Tibial artery (tissue), 4 donors: Measurements from ENCODE around the gene WWTR1.

Experiments
- DNase-seq, 2 donors: peaks; one replicate each; pipeline ENCODE4 v3.0.0-alpha.2; 2019
- H3K27ac ChIP-seq, 2 donors: fragments of 200-600 bp; sonication (generic) in 1 of 2; 1 replicate in 1 of 2; 2 replicates in 1 of 2; pipeline ENCODE4 v1.5.1; 2018 to 2019; ENCODE audit warnings: mild to moderate bottlenecking in 1 of 2
- H3K27me3 ChIP-seq, 2 donors: fragments of 200-600 bp; sonication (generic) in 1 of 2; one replicate each; pipeline versions ENCODE4 v1.5.1 to v1.6.0; 2016 to 2019
- H3K36me3 ChIP-seq, 3 donors: fragments of 200-600 bp; sonication (generic) in 2 of 3; one replicate each; pipeline ENCODE4 v1.5.1; 2016 to 2019; ENCODE audit warnings: mild to moderate bottlenecking in 2 of 3
- H3K4me1 ChIP-seq, 4 donors: fragments of 200-600 bp; sonication (generic) in 2 of 4; 1 replicate in 3 of 4; 2 replicates in 1 of 4; pipeline ENCODE4 v1.5.1; 2016 to 2019
- H3K4me3 ChIP-seq, 2 donors: fragments of 200-600 bp; sonication (generic) in 1 of 2; 1 replicate in 1 of 2; 2 replicates in 1 of 2; pipeline ENCODE4 v1.5.1; 2018 to 2019; ENCODE audit warnings: mild to moderate bottlenecking in 2 of 2
- H3K9me3 ChIP-seq, 3 donors: fragments of 200-600 bp; sonication (generic) in 1 of 3; one replicate each; pipeline ENCODE4 v1.5.1; 2016 to 2019
- CTCF ChIP-seq, 2 experiments: fragments of 200-600 bp in 1 of 2; fragments of 450-650 bp in 1 of 2; IDR thresholded peaks; one replicate each; pipeline ENCODE4 v1.5.1; 2017 to 2019; ENCODE audit warnings: antibody characterized with exemption in 2 of 2, mild to moderate bottlenecking in 1 of 2, moderate library complexity in 1 of 2
- intact Hi-C: fragments of 100-400 bp; cut with DNase I; formaldehyde crosslinking; loops from one replicate; pipeline ENCODE4 v1.15.0; 2023; ENCODE audit warnings: low total_unique reads

The WWTR1 gene

GRCh38 chr3:149585401-149585726 is 72.5 kb downstream of the WWTR1 start:
- intact Hi-C loops, result no loop called here
- no peak for TF ChIP-seq CTCF (IDR thresholded peaks at IDR 0.05)
- DNase-seq, result no peak
- no peaks in the 10 kb centered on the region for H3K27me3 ChIP-seq
- peaks cover 0 to 71% (median 53%) of the 10 kb centered on the region in 4 donors for H3K4me1 ChIP-seq
- H3K4me3 ChIP-seq, result no peak overlapping the region
- no peaks in the 10 kb centered on the region for H3K36me3 ChIP-seq
- no peaks in the 10 kb centered on the region for H3K9me3 ChIP-seq
- no peak overlapping the region for H3K27ac ChIP-seq

- H3K27ac ChIP-seq, result peak overlapping the region; percentile 41 to 46
- peaks cover 0 to 78% (median 60%) of the 10 kb centered on the region in 4 donors for H3K4me1 ChIP-seq
- intact Hi-C loops, result loop anchor here (5.0 kb wide), 1 partner anchor 73 kb away; the partner anchor contains the start of gene WWTR1
These were observed 73.7 kb downstream of the WWTR1 start for GRCh38 chr3:149583921-149584635.

GRCh38 chr3:149582395-149582794 is 75.4 kb downstream of the WWTR1 start:
- TF ChIP-seq CTCF (IDR thresholded peaks at IDR 0.05), result no peak
- Histone ChIP-seq H3K27ac (peak overlapping the region; percentile 20 to 53), H3K27me3 (no peaks in the 10 kb centered on the region), H3K9me3 (no peaks in the 10 kb centered on the region), H3K4me1 (peaks cover 0 to 88% (median 69%) of the 10 kb centered on the region in 4 donors), H3K36me3 (no peaks in the 10 kb centered on the region), H3K4me3 (no peak overlapping the region)
- intact Hi-C loops, result loop anchor here (5.0 kb wide), 1 partner anchor 75 kb away; the partner anchor contains the start of gene WWTR1
- no peak for DNase-seq

More at GRCh38 chr3:149583921-149584635, 73.7 kb downstream of the WWTR1 start:
- no peak for TF ChIP-seq CTCF (IDR thresholded peaks at IDR 0.05)
- no peak overlapping the region for H3K4me3 ChIP-seq
- no peaks in the 10 kb centered on the region for H3K9me3 ChIP-seq
- H3K36me3 ChIP-seq, result no peaks in the 10 kb centered on the region
- no peak for DNase-seq
- no peaks in the 10 kb centered on the region for H3K27me3 ChIP-seq

GRCh38 chr3:149581681-149582370 is 76.0 kb downstream of the WWTR1 start:
- peak; percentile 51 to 82 for DNase-seq
- H3K36me3 ChIP-seq, result no peaks in the 10 kb centered on the region
- no peak for TF ChIP-seq CTCF (IDR thresholded peaks at IDR 0.05)
- no peaks in the 10 kb centered on the region for H3K27me3 ChIP-seq
- peaks cover 0 to 88% (median 72%) of the 10 kb centered on the region in 4 donors for H3K4me1 ChIP-seq
- no peaks in the 10 kb centered on the region for H3K9me3 ChIP-seq
- H3K4me3 ChIP-seq, result no peak overlapping the region
- peak overlapping the region; percentile 20 to 53 for H3K27ac ChIP-seq
- intact Hi-C loops, result loop anchor here (5.0 kb wide), 1 partner anchor 75 kb away; the partner anchor contains the start of gene WWTR1

GRCh38 chr3:149581248-149581647 is 76.6 kb downstream of the WWTR1 start:
- H3K9me3 ChIP-seq, result no peaks in the 10 kb centered on the region
- H3K27ac ChIP-seq, result peak overlapping the region; percentile 20 to 53
- no peaks in the 10 kb centered on the region for H3K36me3 ChIP-seq
- intact Hi-C loops, result loop anchor here (5.0 kb wide), 1 partner anchor 76 kb away; the partner anchor contains the start of gene WWTR1
- H3K4me3 ChIP-seq, result no peak overlapping the region
- peaks cover 0 to 88% (median 77%) of the 10 kb centered on the region in 4 donors for H3K4me1 ChIP-seq
- DNase-seq, result no peak
- H3K27me3 ChIP-seq, result no peaks in the 10 kb centered on the region
- TF ChIP-seq CTCF (IDR thresholded peaks at IDR 0.05), result no peak
